ENCODE measurements around the gene LEFTY1. TPM values are rescaled to one million over a fixed set of nuclear protein-coding genes. Genes with fewer than 3 reads are reported as not detected.

The LEFTY1 gene
- total and polyA plus RNA-seq, 2 donors (not counting 1 experiment from before 2014, with no cell fraction given), result 0.07 TPM; not detected in 1

GRCh38 chr1:225881081-225881958 lies 7.6 kb downstream of the LEFTY1 start:
- ChIA-PET CTCF (interaction anchor here (0.8 to 5.7 kb wide), 19 partner anchors 9 to 403 kb away, joined by 3 to 59 read pairs (median 4); partner anchors contain the start of genes PYCR2 and SRP9), POLR2A (interaction anchor here (0.7 to 3.3 kb wide), 11 partner anchors 15 to 422 kb away, joined by 3 to 38 read pairs (median 5); partner anchors contain the start of genes PYCR2, SDE2 and SRP9)
- H3K79me2 ChIP-seq (ENCODE audit: control insufficient read depth, insufficient read depth, low read length), result peaks cover 65% of the 10 kb centered on the region
- peak overlapping the region; percentile 89 for H2AFZ ChIP-seq (ENCODE audit: insufficient read depth, low read depth, low read length, poor library complexity, severe bottlenecking)
- intact Hi-C loops (cut with micrococcal nuclease), result loop anchor here (5.0 kb wide), 1 partner anchor 41 kb away; the partner anchor contains the start of gene PYCR2
- H3K36me3 ChIP-seq (replicated peaks in 1 of 2; ENCODE audit: control extremely low read depth in 1 of 2, control insufficient read depth in 1 of 2, extremely low read depth in 1 of 2, insufficient read depth in 2 of 2, low read length in 1 of 2), result peaks cover 0 to 23% of the 10 kb centered on the region in 2 experiments
- DNase-seq (peak; percentile 51), ATAC-seq (ENCODE audit: low read depth) (peak; percentile 6)
- H3K27me3 Mint-ChIP-seq, result no peaks in the 10 kb centered on the region
- H3K4me1 Mint-ChIP-seq, result peaks cover 49% of the 10 kb centered on the region
- peak overlapping the region; percentile 86 for H3K27ac Mint-ChIP-seq
- peak overlapping the region; percentile 88 for H3K9ac ChIP-seq (ENCODE audit: low read length)
- H3K4me1 ChIP-seq (ENCODE audit: control insufficient read depth in 2 of 2, insufficient read depth in 2 of 2, low read length in 2 of 2), result peaks cover 30 to 42% of the 10 kb centered on the region in 2 donors
- H3K9me3 ChIP-seq (ENCODE audit: control extremely low read depth in 1 of 3, control insufficient read depth in 2 of 3, insufficient read depth in 1 of 3, low read length in 2 of 3), result no peaks in the 10 kb centered on the region
- peak overlapping the region; percentile 88 for H3K4me2 ChIP-seq (replicated peaks; ENCODE audit: low read depth, low read length, poor library complexity, severe bottlenecking)
- no peaks in the 10 kb centered on the region for H3K9me3 Mint-ChIP-seq (ENCODE audit: insufficient read depth)
- TF ChIP-seq CTCF (IDR thresholded peaks at IDR 0.05) (no peak), EZH2 (IDR thresholded peaks at IDR 0.05; ENCODE audit: borderline replicate concordance, insufficient read depth, low read depth, low read length, poor library complexity, severe bottlenecking) (no peak)
- peak overlapping the region; percentile 96 for H3K4me3 Mint-ChIP-seq
- no peaks in the 10 kb centered on the region for H3K27me3 ChIP-seq (replicated peaks in 1 of 4; ENCODE audit: control extremely low read depth in 1 of 4, control insufficient read depth in 3 of 4, insufficient read depth in 4 of 4, low read length in 3 of 4)
- peak overlapping the region; percentile 86 to 99 (median 96) for H3K4me3 ChIP-seq (ENCODE audit: control extremely low read depth in 1 of 5, extremely low read depth in 1 of 5, insufficient read depth in 1 of 5, low read depth in 2 of 5, low read length in 4 of 5)
- peak overlapping the region; percentile 51 to 74 for H3K27ac ChIP-seq (ENCODE audit: low read length in 2 of 2)
- WGBS (ENCODE audit: insufficient coverage), result 9% methylated on average over 21 of the region's 25 CpGs
- H4K20me1 ChIP-seq (ENCODE audit: control insufficient read depth, insufficient read depth, low read length, poor library complexity, severe bottlenecking), result peaks cover 41% of the 10 kb centered on the region
